Panc1 (cell line): ENCODE measurements around the gene USP44. TPM values are rescaled to one million over a fixed set of nuclear protein-coding genes. Genes with fewer than 3 reads are reported as not detected.

ENCODE experiments used
- ATAC-seq: fragments of 200-7000 bp; cut with Tn5 transposase; 2 replicates; pipeline ENCODE4 v1.9.1; 2020; ENCODE audit warnings: mild to moderate bottlenecking, moderate library complexity
- BruUV-seq: library from RNA; stranded (reverse); fragments of 400-500 nt; replicated peaks from 2 replicates; lab custom pipeline; 2021; lab: Mats Ljungman, UMichigan
- CTCF ChIA-PET: fragments of 300-600 bp; sonication (Branson Sonifier 250); formaldehyde crosslinking; loops from one replicate; lab custom pipeline; 2022; ENCODE audit warnings: antibody characterized with exemption; lab: Charles Lee
- POLR2A ChIA-PET: fragments of 300-600 bp; sonication (Branson Sonifier 250); formaldehyde crosslinking; loops from one replicate; lab custom pipeline; 2022; ENCODE audit warnings: antibody characterized with exemption; lab: Charles Lee
- DNase-seq: peaks from one replicate; pipeline ENCODE4 v3.0.0-alpha.2; 2010; ENCODE audit warnings: low read depth, low spot score
- H3K27ac ChIP-seq: 2 replicates; pipeline ENCODE4 v1.5.1; 2011; ENCODE audit warnings: mild to moderate bottlenecking, low read length, inconsistent platforms
- H3K27me3 ChIP-seq: fragments of 200-500 bp; sonication (Bioruptor generic); 2 replicates; pipeline ENCODE4 v1.6.0; 2014; ENCODE audit warnings: low read length, inconsistent platforms; ENCODE audit not compliant: control insufficient read depth, insufficient read depth
- H3K36me3 ChIP-seq: fragments of 200-500 bp; sonication (Bioruptor generic); 2 replicates; pipeline ENCODE4 v1.5.1; 2014; ENCODE audit warnings: inconsistent platforms, mild to moderate bottlenecking, low read length, moderate library complexity; ENCODE audit not compliant: control insufficient read depth, insufficient read depth
- H3K4me1 ChIP-seq: 2 replicates; pipeline ENCODE4 v1.5.1; 2011; ENCODE audit warnings: inconsistent platforms, mild to moderate bottlenecking, low read length, moderate library complexity; ENCODE audit not compliant: control insufficient read depth, insufficient read depth
- H3K4me3 ChIP-seq, 2 experiments: 2 replicates each; pipeline ENCODE4 v1.5.1; 2011 to 2012; ENCODE audit warnings: low read depth in 2 of 2, low read length in 2 of 2, mild to moderate bottlenecking in 2 of 2, inconsistent platforms in 1 of 2, moderate library complexity in 1 of 2
- H3K9me3 ChIP-seq: fragments of 200-500 bp; sonication (Bioruptor generic); 2 replicates; pipeline ENCODE4 v1.5.1; 2014; ENCODE audit warnings: low read depth, mild to moderate bottlenecking, inconsistent platforms, low read length, moderate library complexity; ENCODE audit not compliant: control insufficient read depth, insufficient read depth
- CTCF ChIP-seq: fragments of 450-650 bp; IDR thresholded peaks from 2 replicates; pipeline ENCODE4 v1.5.1; 2017; ENCODE audit warnings: mild to moderate bottlenecking
- POLR2AphosphoS5 ChIP-seq: IDR thresholded peaks from 2 replicates; pipeline ENCODE4 v1.6.1; 2012; ENCODE audit warnings: mild to moderate bottlenecking, low read depth, low read length, moderate library complexity
- REST ChIP-seq, 2 experiments: IDR thresholded peaks; 2 replicates each; pipeline ENCODE4 v1.6.1; 2011 to 2012; ENCODE audit warnings: low read depth in 2 of 2, control low read depth in 1 of 2, low read length in 1 of 2, mild to moderate bottlenecking in 1 of 2, moderate library complexity in 1 of 2; ENCODE audit not compliant: insufficient read depth in 1 of 2
- SIN3A ChIP-seq: IDR thresholded peaks from 2 replicates; pipeline ENCODE4 v1.6.1; 2012; ENCODE audit warnings: low read depth, mild to moderate bottlenecking, low read length, moderate library complexity, borderline replicate concordance; ENCODE audit not compliant: insufficient read depth
- TCF7L2 ChIP-seq: IDR thresholded peaks from 2 replicates; pipeline ENCODE4 v1.6.1; 2011; ENCODE audit warnings: mild to moderate bottlenecking, low read depth, low read length, inconsistent platforms
- in situ Hi-C: cut with HindIII; loops from 2 replicates; pipeline ENCODE4 v1.10.0; 2016; ENCODE audit warnings: low sequenced_read_pairs, low pct_unique_long_range_greater_than_20kb
- intact Hi-C: fragments of 100-400 bp; cut with micrococcal nuclease; formaldehyde crosslinking; loops from one replicate; pipeline ENCODE4 v1.10.0; 2022; ENCODE audit not compliant: unreplicated experiment
- total RNA-seq: library from RNA; stranded (reverse); gene quantifications from one replicate; pipeline ENCODE4 v1.2.1, GENCODE V29; 2021; ENCODE audit not compliant: unreplicated experiment

USP44 gene
- total RNA-seq, 1 experiment from 2014 or later = 0.10 TPM

- BruUV-seq = no TSS peak
- in situ Hi-C loops = no loop called here
- Histone ChIP-seq H3K27me3 (peaks cover 12% of the 10 kb centered on the region; the same call in 1 of the 2 replicates), H3K9me3 (peaks cover 6% of the 10 kb centered on the region; the same call in 1 of the 2 replicates), H3K27ac (no peak overlapping the region), H3K36me3 (no peaks in the 10 kb centered on the region), H3K4me3 (no peak overlapping the region), H3K4me1 (no peaks in the 10 kb centered on the region)
- intact Hi-C loops = no loop called here
- CTCF ChIA-PET = no interaction called here
- ATAC-seq (no peak), DNase-seq (no peak)
- no peak for TF ChIP-seq TCF7L2
- no peak for TF ChIP-seq CTCF
- POLR2A ChIA-PET = no interaction called here
These were observed 5.4 kb downstream of the USP44 start for GRCh38 chr12:95545731-95546490.

- H3K36me3 ChIP-seq = no peaks in the 10 kb centered on the region
- BruUV-seq = no TSS peak
- TF ChIP-seq SIN3A (no peak), REST (IDR thresholded peaks at IDR 0.05; ENCODE audit: insufficient read depth in 1 of 2, low read depth in 2 of 2, low read length in 1 of 2) (no peak), POLR2AphosphoS5 (no peak), CTCF (no peak), TCF7L2 (no peak)
- in situ Hi-C loops (no loop called here), intact Hi-C loops (no loop called here)
- peaks cover 12% of the 10 kb centered on the region; the same call in 1 of the 2 replicates for H3K27me3 ChIP-seq
- no peak overlapping the region for H3K4me3 ChIP-seq
- H3K9me3 ChIP-seq = peaks cover 6% of the 10 kb centered on the region; the same call in 1 of the 2 replicates
- POLR2A ChIA-PET = interaction anchor here (0.7 kb wide), 1 partner anchor 422 kb away, joined by 3 read pairs; no protein-coding TSS in a partner anchor
- no peak overlapping the region for H3K27ac ChIP-seq
- ATAC-seq = no peak
- CTCF ChIA-PET = no interaction called here
- H3K4me1 ChIP-seq = no peaks in the 10 kb centered on the region
- DNase-seq = no peak
These were observed 6.0 kb downstream of the USP44 start for GRCh38 chr12:95545303-95545702.
